HG02943 (cell line): Measurements from ENCODE around the gene AGBL3.

Experiments
- ATAC-seq: cut with Tn5 transposase; IDR thresholded peaks from one replicate; pipeline ENCODE4 v1.9.1; 2021; ENCODE audit warnings: mild to moderate bottlenecking, low read depth, moderate library complexity; ENCODE audit not compliant: unreplicated experiment

AGBL3 gene

GRCh38 chr7:135129579-135129978 lies 143.3 kb downstream of the AGBL3 start:
- no peak for ATAC-seq

DNA sequence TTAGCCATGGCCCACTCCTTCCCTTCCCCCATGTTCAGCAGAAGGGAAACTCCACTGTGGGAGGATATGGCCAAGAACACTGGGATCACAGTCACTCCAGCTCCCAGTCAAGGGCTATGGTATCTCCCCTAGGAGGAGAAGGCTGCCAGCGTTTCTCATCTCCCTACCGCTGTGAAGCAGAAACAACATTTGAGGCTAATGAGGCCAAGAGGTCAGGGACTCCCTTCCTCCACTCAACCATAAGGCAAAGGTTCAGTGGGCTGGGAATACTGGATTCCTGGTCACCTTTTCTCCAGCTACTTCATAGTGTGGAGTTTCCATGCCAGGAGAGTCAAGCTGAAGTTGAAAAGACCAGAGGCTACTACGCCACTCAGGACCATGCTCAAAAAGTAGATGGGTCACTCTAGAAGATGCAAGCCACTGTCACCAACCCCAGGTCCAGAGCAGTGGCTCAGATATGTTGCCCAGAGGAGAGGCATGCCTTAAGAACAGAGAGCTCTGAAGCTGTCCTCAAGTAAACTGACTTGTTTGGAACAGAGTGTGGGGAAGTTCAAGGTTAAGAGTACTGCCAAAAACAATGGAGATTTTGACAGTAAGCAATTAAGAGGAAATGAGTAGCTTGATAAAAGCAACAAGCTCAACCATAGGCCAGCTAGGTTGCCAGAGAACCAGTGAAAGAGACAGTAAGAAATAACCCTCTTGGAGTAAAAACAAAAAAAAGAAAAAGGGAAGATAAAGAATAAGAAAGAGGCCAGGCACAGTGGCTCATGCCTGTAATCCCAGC lies 157.8 kb downstream of the AGBL3 start:
- no peak for ATAC-seq

GRCh38 chr7:135147341-135147898 lies 161.1 kb downstream of the AGBL3 start:
- ATAC-seq: peak; percentile 5

DNA sequence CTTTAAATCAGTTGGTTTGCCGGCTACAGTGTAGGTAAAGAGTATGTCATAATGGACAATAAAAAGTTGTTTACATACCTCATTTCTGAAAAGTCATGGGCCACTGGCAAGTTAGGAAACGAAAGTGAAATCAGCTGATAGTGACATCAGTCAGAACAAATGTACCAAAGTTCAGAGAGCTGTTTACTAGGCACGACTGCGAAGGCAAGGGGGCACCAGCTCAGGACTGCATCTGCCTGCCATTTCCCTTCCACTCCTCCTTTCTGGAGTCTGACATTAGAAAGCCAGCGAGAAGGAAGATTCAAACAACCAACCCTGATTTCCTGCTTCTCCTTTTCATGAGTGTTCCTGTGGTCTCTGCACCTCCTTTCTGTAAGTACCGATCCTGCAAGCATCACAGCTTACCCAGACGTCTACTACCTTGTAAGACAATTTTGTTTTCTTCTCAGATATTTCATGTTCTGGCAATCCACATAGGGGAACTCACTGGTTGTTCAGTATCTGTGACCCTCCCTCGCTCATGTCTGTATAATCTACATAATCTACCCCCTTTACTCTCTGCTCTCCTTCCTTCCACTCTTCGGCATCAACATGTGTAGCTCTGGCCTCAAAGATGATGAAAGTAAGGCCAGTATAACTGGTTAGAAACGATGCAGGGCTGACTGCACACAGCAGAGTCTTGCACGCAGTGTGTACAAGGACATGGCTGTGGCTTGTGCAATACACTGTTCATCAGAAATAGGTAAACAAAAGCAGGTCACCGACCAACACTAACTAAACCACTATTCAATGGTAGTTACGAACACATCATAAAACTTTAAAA lies 161.8 kb downstream of the AGBL3 start, which contains the start of gene TMEM140:
Gene TMEM140 (plus strand): TSS at position 174 of the 823 bp plus-strand sequence. CDS start 16,370 bp downstream, outside the sequence.
- peak; percentile 64 for ATAC-seq

GRCh38 chr7:135150072-135150782 lies 163.9 kb downstream of the AGBL3 start:
- no peak for ATAC-seq

GRCh38 chr7:135151132-135151531 lies 164.8 kb downstream of the AGBL3 start:
- no peak for ATAC-seq

- ATAC-seq: no peak
These were observed 165.2 kb downstream of the AGBL3 start for GRCh38 chr7:135151533-135151932.

- ATAC-seq: no peak
These were observed 166.1 kb downstream of the AGBL3 start for GRCh38 chr7:135152442-135152841.

GRCh38 chr7:135154734-135155133 lies 168.4 kb downstream of the AGBL3 start:
- no peak for ATAC-seq

GRCh38 chr7:135156290-135156689 lies 170.0 kb downstream of the AGBL3 start:
- ATAC-seq: no peak

- no peak for ATAC-seq
These were observed 171.9 kb downstream of the AGBL3 start for GRCh38 chr7:135158141-135158655.

- ATAC-seq: no peak
These were observed 172.6 kb downstream of the AGBL3 start for GRCh38 chr7:135158874-135159273.

- ATAC-seq: no peak
These were observed 173.2 kb downstream of the AGBL3 start for GRCh38 chr7:135159359-135160085.

GRCh38 chr7:135160098-135160857 lies 174.0 kb downstream of the AGBL3 start:
- ATAC-seq: no peak

- ATAC-seq: no peak
These were observed 174.7 kb downstream of the AGBL3 start for GRCh38 chr7:135160858-135161653.

- ATAC-seq: no peak
These were observed 175.4 kb downstream of the AGBL3 start for GRCh38 chr7:135161669-135162068.

DNA sequence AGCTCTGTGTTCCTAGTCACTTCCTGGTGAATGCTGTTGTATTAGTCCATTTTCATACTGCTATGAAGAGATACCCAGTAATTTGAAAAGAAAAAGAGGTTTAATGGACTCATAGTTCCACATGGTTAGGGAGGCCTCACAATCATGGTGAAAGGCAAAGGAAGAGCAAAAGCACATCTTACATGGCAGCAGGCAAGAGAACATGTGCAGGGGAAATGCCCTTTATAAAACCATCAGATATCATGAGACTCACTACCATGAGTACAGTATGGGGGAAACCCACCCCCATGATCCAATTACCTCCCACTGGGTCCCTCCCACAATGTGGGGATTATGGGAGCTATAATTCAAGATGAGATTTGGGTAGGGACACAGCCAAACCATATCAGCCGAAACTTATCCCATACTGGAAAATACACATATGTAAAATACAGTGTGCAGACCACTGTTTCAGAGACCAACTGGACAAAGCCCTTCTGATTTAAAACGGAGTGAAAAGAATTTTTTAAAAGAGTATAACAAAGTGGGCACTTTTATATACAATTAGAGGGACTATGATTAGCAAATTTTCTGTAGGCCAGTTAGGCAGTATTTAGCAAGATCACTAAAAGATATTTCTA lies 176.2 kb downstream of the AGBL3 start:
- no peak for ATAC-seq
